Prostate gland (tissue), 2 donors: Measurements from ENCODE around the gene KRTAP2-2.

Experiments used
- POLR2A ChIP-seq: fragments of 450-650 bp; IDR thresholded peaks from one replicate; pipeline ENCODE4 v1.6.1; 2016; ENCODE audit warnings: antibody characterized with exemption, mild to moderate bottlenecking
- POLR2AphosphoS5 ChIP-seq: sonication (generic); formaldehyde crosslinking; IDR thresholded peaks from one replicate; pipeline ENCODE4 v1.6.1; 2017; ENCODE audit warnings: antibody characterized with exemption
- TF ChIP-seq, protein P1 (sequence below), 4 experiments: fragments of 200-600 bp in 2 of 4; fragments of 450-650 bp in 2 of 4; sonication (generic) in 2 of 4; IDR thresholded peaks; 1 replicate in 3 of 4; 2 replicates in 1 of 4; pipeline ENCODE4 v1.5.1; 2016 to 2019; ENCODE audit warnings: antibody characterized with exemption in 4 of 4, mild to moderate bottlenecking in 2 of 4, moderate library complexity in 2 of 4

DNA sequence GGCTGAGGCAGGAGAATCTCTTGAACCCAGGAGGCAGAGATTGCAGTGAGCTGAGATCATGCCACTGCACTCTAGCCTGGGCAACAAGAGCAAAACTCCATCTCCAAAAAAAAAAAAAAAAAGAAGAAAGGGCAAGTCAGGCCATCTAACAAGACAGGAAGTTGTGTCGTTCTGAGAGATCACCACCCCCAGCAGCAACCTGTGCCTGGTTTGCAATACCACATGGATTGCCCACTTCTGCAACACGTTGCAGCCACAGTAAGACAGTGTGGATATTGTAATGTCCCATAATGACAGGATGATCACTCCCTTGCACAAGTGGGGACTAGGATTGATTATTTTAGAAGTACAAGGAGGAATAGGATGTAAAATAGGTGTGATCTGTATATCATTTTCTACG lies 14.0 kb upstream of the KRTAP2-2 start:
- no peak for TF ChIP-seq POLR2A
- TF ChIP-seq, protein P1, sequence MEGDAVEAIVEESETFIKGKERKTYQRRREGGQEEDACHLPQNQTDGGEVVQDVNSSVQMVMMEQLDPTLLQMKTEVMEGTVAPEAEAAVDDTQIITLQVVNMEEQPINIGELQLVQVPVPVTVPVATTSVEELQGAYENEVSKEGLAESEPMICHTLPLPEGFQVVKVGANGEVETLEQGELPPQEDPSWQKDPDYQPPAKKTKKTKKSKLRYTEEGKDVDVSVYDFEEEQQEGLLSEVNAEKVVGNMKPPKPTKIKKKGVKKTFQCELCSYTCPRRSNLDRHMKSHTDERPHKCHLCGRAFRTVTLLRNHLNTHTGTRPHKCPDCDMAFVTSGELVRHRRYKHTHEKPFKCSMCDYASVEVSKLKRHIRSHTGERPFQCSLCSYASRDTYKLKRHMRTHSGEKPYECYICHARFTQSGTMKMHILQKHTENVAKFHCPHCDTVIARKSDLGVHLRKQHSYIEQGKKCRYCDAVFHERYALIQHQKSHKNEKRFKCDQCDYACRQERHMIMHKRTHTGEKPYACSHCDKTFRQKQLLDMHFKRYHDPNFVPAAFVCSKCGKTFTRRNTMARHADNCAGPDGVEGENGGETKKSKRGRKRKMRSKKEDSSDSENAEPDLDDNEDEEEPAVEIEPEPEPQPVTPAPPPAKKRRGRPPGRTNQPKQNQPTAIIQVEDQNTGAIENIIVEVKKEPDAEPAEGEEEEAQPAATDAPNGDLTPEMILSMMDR (IDR thresholded peaks at IDR 0.05) = no peak
- TF ChIP-seq POLR2AphosphoS5 = no peak
